OCI-LY1 (cell line): ENCODE measurements around the gene UGT2A1.

Experiments used
- H2AFZ ChIP-seq: fragments of 200-600 bp; sonication (generic), shearing (Covaris generic); 2 replicates; pipeline ENCODE4 v1.6.0; 2014; ENCODE audit warnings: antibody characterized with exemption, mild to moderate bottlenecking, low read length
- H3F3A ChIP-seq: fragments of 200-600 bp; sonication (generic), shearing (Covaris generic); 2 replicates; pipeline ENCODE4 v1.6.0; 2014; ENCODE audit warnings: mild to moderate bottlenecking, antibody characterized with exemption, low read length, moderate library complexity; ENCODE audit not compliant: insufficient read depth
- H3K27ac ChIP-seq: fragments of 200-600 bp; sonication (generic); 2 replicates; pipeline ENCODE4 v1.5.1; 2014; ENCODE audit warnings: low read length, mixed run types, mild to moderate bottlenecking, low read depth; ENCODE audit not compliant: poor library complexity, severe bottlenecking
- H3K27me3 ChIP-seq: fragments of 200-600 bp; sonication (generic); 2 replicates; pipeline ENCODE4 v1.6.0; 2014; ENCODE audit warnings: antibody characterized with exemption, mild to moderate bottlenecking, low read length, moderate library complexity; ENCODE audit not compliant: insufficient read depth
- H3K36me3 ChIP-seq: fragments of 200-600 bp; sonication (generic); 2 replicates; pipeline ENCODE4 v1.6.1; 2014; ENCODE audit warnings: mild to moderate bottlenecking, antibody characterized with exemption, low read length, moderate library complexity, mixed read lengths; ENCODE audit not compliant: insufficient read depth
- H3K4me1 ChIP-seq: fragments of 200-600 bp; sonication (generic); 2 replicates; pipeline ENCODE4 v1.5.1; 2014; ENCODE audit warnings: mild to moderate bottlenecking, low read length, moderate library complexity; ENCODE audit not compliant: insufficient read depth, severe bottlenecking
- H3K4me2 ChIP-seq: fragments of 200-600 bp; sonication (generic), shearing (Covaris generic); 2 replicates; pipeline ENCODE4 v1.6.1; 2014; ENCODE audit warnings: low read length
- H3K4me3 ChIP-seq: fragments of 200-600 bp; sonication (generic); 2 replicates; pipeline ENCODE4 v1.5.1; 2014; ENCODE audit warnings: low read length, low read depth, mild to moderate bottlenecking, mixed read lengths; ENCODE audit not compliant: poor library complexity, severe bottlenecking
- H3K79me2 ChIP-seq: fragments of 200-600 bp; shearing (Covaris generic); 2 replicates; pipeline ENCODE4 v1.6.1; 2016; ENCODE audit warnings: mixed run types, low read length, mixed read lengths; ENCODE audit not compliant: insufficient read depth
- H3K9ac ChIP-seq: fragments of 200-600 bp; sonication (generic), shearing (Covaris generic); 2 replicates; pipeline ENCODE4 v1.6.1; 2014; ENCODE audit warnings: mild to moderate bottlenecking, low read length, mixed read lengths
- H3K9me2 ChIP-seq: fragments of 200-600 bp; sonication (generic), shearing (Covaris generic); 2 replicates; pipeline ENCODE4 v1.6.1; 2014; ENCODE audit warnings: low read depth, mild to moderate bottlenecking, low read length, mixed read lengths
- H3K9me3 ChIP-seq: fragments of 200-600 bp; shearing (Covaris generic); 2 replicates; pipeline ENCODE4 v1.6.1; 2014; ENCODE audit warnings: low read length, mixed read lengths
- H4K20me1 ChIP-seq: fragments of 200-600 bp; sonication (generic), shearing (Covaris generic); 2 replicates; pipeline ENCODE4 v1.6.0; 2016; ENCODE audit warnings: mild to moderate bottlenecking, low read length; ENCODE audit not compliant: insufficient read depth
- CTCF ChIP-seq: fragments of 200-600 bp; sonication (generic), shearing (Covaris generic); IDR thresholded peaks from 2 replicates; pipeline ENCODE4 v1.5.1; 2017; ENCODE audit warnings: mild to moderate bottlenecking, antibody characterized with exemption, low read length, moderate library complexity, mixed read lengths
- EZH2 ChIP-seq: fragments of 200-600 bp; sonication (generic), shearing (Covaris generic); IDR thresholded peaks from 2 replicates; pipeline ENCODE4 v1.8.0; 2017; ENCODE audit warnings: borderline replicate concordance, mixed run types, mild to moderate bottlenecking, antibody characterized with exemption, low read length, moderate library complexity, mixed read lengths

The UGT2A1 gene

DNA sequence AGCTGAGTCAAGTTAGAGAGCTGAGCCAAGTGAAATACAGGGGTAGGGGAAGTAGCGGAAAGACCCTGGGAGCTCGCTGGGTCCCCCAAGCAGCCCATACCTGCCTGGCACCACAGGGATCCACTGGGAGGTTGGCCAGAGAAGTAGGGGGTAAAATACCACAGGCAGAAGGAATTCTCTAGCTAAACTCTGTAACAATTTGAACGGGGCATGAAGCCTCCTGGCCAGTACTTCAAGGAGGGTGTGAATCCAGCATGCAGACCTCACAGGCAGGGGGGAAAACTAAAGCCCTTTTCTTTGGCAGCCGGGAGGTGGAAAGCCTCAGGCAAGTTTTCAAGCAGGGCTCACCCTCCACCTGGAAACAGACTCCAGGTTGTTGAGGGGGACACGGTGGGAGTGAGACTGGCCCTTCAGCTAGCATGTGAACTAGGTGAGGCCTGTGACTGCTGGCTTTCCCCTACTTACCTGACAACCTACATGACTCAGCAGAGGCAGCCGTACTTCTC is 3.7 kb upstream of the UGT2A1 start:
- TF ChIP-seq EZH2 (no peak), CTCF (no peak)
- H3K4me2 ChIP-seq = no peak overlapping the region
- no peak overlapping the region for H3K9ac ChIP-seq
- H3K9me3 ChIP-seq = no peaks in the 10 kb centered on the region
- no peak overlapping the region for H3K27ac ChIP-seq
- H3K4me1 ChIP-seq = no peaks in the 10 kb centered on the region
- no peaks in the 10 kb centered on the region for H3K9me2 ChIP-seq
- no peaks in the 10 kb centered on the region for H4K20me1 ChIP-seq
- H3K36me3 ChIP-seq = no peaks in the 10 kb centered on the region
- no peak overlapping the region for H3K4me3 ChIP-seq
- H2AFZ ChIP-seq = no peak overlapping the region
- no peaks in the 10 kb centered on the region for H3F3A ChIP-seq
- H3K27me3 ChIP-seq = no peaks in the 10 kb centered on the region
- H3K79me2 ChIP-seq = no peaks in the 10 kb centered on the region

DNA sequence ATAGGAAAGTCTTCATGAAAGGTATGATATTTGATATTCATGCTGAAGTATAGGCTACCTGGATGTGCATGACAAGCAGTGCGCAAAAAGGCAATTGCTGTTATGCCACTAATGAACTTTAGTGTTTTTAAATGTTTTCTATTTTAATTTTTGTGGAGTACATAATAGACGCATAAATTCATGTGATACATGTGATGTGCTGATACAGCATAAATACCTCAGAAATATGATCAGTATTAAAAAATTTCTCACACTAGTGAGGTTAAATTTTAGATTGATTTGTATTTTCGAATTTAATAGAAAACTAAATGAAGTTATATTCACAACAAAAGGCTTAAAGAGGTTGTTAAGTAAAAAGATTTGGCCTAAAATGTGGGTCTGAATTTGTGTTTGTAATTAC is 2.2 kb downstream of the UGT2A1 start:
- H3K9me3 ChIP-seq = no peaks in the 10 kb centered on the region
- no peaks in the 10 kb centered on the region for H4K20me1 ChIP-seq
- H3K4me3 ChIP-seq = no peak overlapping the region
- no peaks in the 10 kb centered on the region for H3K9me2 ChIP-seq
- H3K27me3 ChIP-seq = no peaks in the 10 kb centered on the region
- no peaks in the 10 kb centered on the region for H3K4me1 ChIP-seq
- no peak overlapping the region for H3K9ac ChIP-seq
- H3K36me3 ChIP-seq = no peaks in the 10 kb centered on the region
- TF ChIP-seq CTCF = no peak
- TF ChIP-seq EZH2 = no peak
- no peak overlapping the region for H3K27ac ChIP-seq
- no peaks in the 10 kb centered on the region for H3K79me2 ChIP-seq
- no peak overlapping the region for H3K4me2 ChIP-seq
- no peaks in the 10 kb centered on the region for H3F3A ChIP-seq
- H2AFZ ChIP-seq = no peak overlapping the region

GRCh38 chr4:69649629-69650028 is 3.4 kb downstream of the UGT2A1 start:
- H3K79me2 ChIP-seq = no peaks in the 10 kb centered on the region

More at GRCh38 chr4:69649629-69650028, 3.4 kb downstream of the UGT2A1 start:
- Histone ChIP-seq H3K9me2 (no peaks in the 10 kb centered on the region), H3K4me2 (no peak overlapping the region), H3K9ac (no peak overlapping the region), H2AFZ (no peak overlapping the region), H3K27ac (no peak overlapping the region), H3K27me3 (no peaks in the 10 kb centered on the region), H3F3A (no peaks in the 10 kb centered on the region), H3K9me3 (no peaks in the 10 kb centered on the region), H3K4me3 (no peak overlapping the region), H3K4me1 (no peaks in the 10 kb centered on the region), H3K36me3 (no peaks in the 10 kb centered on the region), H4K20me1 (no peaks in the 10 kb centered on the region)
- TF ChIP-seq EZH2 (no peak), CTCF (no peak)
